Heart left ventricle (tissue), 13 donors: ENCODE data around the gene CPM.

Source experiments
- CTCF ChIP-seq, 12 donors: fragments of 200-600 bp; sonication (generic) in 4 of 12; IDR thresholded peaks; one replicate each; pipeline versions ENCODE4 v1.5.0 to v1.8.0; 2018 to 2022; ENCODE audit warnings: antibody characterized with exemption in 12 of 12, mild to moderate bottlenecking in 5 of 12
- POLR2A ChIP-seq, 2 donors: fragments of 450-650 bp; IDR thresholded peaks; one replicate each; pipeline ENCODE4 v1.6.1; 2017; ENCODE audit warnings: antibody characterized with exemption in 2 of 2, mild to moderate bottlenecking in 2 of 2, moderate library complexity in 2 of 2
- donor health status: ischemic (EF 13 %, LVEDD 7.1; RV severe dilation, severe dysfunction).
- donor health status: DM: no; HTN: yes; CAD: no.
- donor health status: DM: no; HTN: no; CAD: no.
- donor health status: ischemic (EF 25% LVEDD 6.9; RV normal size, moderate dysfunction).
- donor health status: ischemic (EF 25% LVEDD 5.7; RV mildly dilated, moderate dysfunction).
- donor health status: ischemic (EF 35%, LVEDD 5.7; RV mildly dilated, moderate dysfunction).
- donor health status: nonischemic (EF 11% LVEDD 7.7; RV severe dilation, severe dysfunction).
- donor health status: DM: yes; HTN: yes; CAD: no.
- donor health status: PGD.
- donor health status: ischemic (EF 29% LVEDD 5.4; RV normal size, mild dysfunction).
- donor health status: nonischemic (EF 23%, LVEDD 6.1; RV moderate dilation, normal function).

- no peak for TF ChIP-seq CTCF (IDR thresholded peaks at IDR 0.05)
- TF ChIP-seq POLR2A (IDR thresholded peaks at IDR 0.05): no peak
Observed at GRCh38 chr12:68901145-68901544, 31.8 kb downstream of the CPM start.
